Stomach (tissue), 4 donors: ENCODE results near the gene PPP1R14C.

Source experiments
- EP300 ChIP-seq: sonication (generic); formaldehyde crosslinking; IDR thresholded peaks from one replicate; pipeline ENCODE4 v1.6.1; 2017; ENCODE audit warnings: antibody characterized with exemption
- POLR2A ChIP-seq, 4 donors: fragments of 450-650 bp; IDR thresholded peaks; one replicate each; pipeline ENCODE4 v1.6.1; 2016; ENCODE audit warnings: antibody characterized with exemption in 4 of 4, control low read depth in 2 of 4, mild to moderate bottlenecking in 1 of 4, moderate library complexity in 1 of 4
- POLR2AphosphoS5 ChIP-seq, 3 donors: sonication (generic); formaldehyde crosslinking; IDR thresholded peaks; one replicate each; pipeline ENCODE4 v1.6.1; 2016; ENCODE audit warnings: antibody characterized with exemption in 3 of 3
- TF ChIP-seq, protein P1 (sequence below), 7 experiments: fragments of 450-650 bp in 4 of 7; fragments of 200-600 bp in 3 of 7; sonication (generic) in 3 of 7; IDR thresholded peaks; one replicate each; pipeline ENCODE4 v1.5.1; 2016 to 2019; ENCODE audit warnings: antibody characterized with exemption in 7 of 7, control low read depth in 2 of 7, mild to moderate bottlenecking in 1 of 7

DNA sequence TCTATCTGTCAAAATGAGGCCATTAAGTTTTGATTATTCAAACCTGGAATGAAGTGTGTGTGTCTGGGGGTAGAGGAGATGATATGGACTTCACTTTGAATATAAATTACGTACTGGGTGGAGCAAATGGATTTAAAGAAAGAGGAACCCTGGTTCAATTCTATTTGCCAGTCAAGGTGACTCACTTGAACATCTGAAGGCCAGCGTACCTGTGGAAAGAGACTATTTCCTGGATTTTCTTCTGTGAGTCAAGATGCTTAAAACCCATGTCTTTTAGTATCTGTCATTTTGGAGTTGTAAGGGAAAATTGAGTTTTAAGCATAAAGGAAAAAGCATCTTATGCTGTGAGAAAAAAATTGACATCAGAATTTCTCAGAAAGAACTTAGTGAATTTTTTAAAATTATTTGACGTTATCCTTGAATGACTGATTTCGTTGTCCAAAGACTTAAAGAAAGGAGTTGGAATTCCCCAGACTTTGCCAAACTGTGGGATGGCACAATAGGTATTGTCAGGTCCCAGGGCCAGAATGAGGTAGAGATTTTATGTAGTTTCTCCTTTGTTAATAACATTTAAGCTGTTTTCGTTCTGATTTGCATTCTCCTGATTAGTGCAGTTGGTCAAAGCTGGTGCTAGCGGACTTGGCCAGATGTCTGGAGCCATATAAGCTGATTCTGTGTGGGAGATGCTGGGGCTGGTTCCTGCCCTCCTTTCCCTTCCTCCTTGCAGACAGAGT lies 2.4 kb upstream of the PPP1R14C start:
- no peak for TF ChIP-seq POLR2AphosphoS5 (IDR thresholded peaks at IDR 0.05)
- TF ChIP-seq, protein P1, sequence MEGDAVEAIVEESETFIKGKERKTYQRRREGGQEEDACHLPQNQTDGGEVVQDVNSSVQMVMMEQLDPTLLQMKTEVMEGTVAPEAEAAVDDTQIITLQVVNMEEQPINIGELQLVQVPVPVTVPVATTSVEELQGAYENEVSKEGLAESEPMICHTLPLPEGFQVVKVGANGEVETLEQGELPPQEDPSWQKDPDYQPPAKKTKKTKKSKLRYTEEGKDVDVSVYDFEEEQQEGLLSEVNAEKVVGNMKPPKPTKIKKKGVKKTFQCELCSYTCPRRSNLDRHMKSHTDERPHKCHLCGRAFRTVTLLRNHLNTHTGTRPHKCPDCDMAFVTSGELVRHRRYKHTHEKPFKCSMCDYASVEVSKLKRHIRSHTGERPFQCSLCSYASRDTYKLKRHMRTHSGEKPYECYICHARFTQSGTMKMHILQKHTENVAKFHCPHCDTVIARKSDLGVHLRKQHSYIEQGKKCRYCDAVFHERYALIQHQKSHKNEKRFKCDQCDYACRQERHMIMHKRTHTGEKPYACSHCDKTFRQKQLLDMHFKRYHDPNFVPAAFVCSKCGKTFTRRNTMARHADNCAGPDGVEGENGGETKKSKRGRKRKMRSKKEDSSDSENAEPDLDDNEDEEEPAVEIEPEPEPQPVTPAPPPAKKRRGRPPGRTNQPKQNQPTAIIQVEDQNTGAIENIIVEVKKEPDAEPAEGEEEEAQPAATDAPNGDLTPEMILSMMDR (IDR thresholded peaks at IDR 0.05) = no peak
- no peak for TF ChIP-seq POLR2A (IDR thresholded peaks at IDR 0.05)
- TF ChIP-seq EP300 = no peak
